C4-2B (cell line): ENCODE measurements around the gene JAG2.

ENCODE experiments used
- ZFX ChIP-seq: fragments of 450-650 bp; IDR thresholded peaks from 2 replicates; pipeline ENCODE4 v1.6.1; 2017
- TF ChIP-seq, protein P1 (sequence below): fragments of 450-650 bp; conservative IDR thresholded peaks from 2 replicates; pipeline ENCODE4 v1.5.1; 2017; ENCODE audit warnings: mild to moderate bottlenecking

DNA sequence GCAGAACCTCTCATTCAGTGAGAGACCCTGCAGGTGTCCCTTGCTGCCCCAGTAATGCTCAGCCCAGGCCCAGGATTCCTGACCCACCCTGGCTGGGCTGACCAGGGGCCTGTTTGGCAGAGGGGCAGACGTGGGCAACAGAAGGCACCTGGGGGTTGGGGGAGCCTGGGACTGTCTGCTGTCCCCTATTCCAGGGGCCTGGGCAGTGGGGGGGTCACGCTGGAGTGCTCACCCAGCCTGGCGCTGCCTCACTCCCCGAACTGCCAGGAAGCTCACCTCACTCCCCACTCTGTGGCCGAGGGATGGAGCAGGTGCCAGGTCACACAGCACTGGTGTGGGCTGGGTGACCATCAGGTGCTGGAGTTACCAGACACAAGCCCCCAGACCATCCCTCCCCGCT, 35.1 kb upstream of the JAG2 start:
- TF ChIP-seq, protein P1, sequence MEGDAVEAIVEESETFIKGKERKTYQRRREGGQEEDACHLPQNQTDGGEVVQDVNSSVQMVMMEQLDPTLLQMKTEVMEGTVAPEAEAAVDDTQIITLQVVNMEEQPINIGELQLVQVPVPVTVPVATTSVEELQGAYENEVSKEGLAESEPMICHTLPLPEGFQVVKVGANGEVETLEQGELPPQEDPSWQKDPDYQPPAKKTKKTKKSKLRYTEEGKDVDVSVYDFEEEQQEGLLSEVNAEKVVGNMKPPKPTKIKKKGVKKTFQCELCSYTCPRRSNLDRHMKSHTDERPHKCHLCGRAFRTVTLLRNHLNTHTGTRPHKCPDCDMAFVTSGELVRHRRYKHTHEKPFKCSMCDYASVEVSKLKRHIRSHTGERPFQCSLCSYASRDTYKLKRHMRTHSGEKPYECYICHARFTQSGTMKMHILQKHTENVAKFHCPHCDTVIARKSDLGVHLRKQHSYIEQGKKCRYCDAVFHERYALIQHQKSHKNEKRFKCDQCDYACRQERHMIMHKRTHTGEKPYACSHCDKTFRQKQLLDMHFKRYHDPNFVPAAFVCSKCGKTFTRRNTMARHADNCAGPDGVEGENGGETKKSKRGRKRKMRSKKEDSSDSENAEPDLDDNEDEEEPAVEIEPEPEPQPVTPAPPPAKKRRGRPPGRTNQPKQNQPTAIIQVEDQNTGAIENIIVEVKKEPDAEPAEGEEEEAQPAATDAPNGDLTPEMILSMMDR: no peak
- TF ChIP-seq ZFX: no peak
